Globus pallidus (tissue), 1 donor: ENCODE results near the gene LMBR1.
"Not testable (repeated sequence)": the region's sequence is repeated elsewhere in the genome, so short reads cannot be mapped to it uniquely, and the experiment has no call there.

Source experiments
- DNase-seq: peaks from one replicate; pipeline ENCODE4 v3.0.0-alpha.2; 2015; ENCODE audit warnings: low spot score

The LMBR1 gene

GRCh38 chr7:156754201-156754600, 138.8 kb downstream of the LMBR1 start:
- DNase-seq = no peak

GRCh38 chr7:156753630-156754029, 139.4 kb downstream of the LMBR1 start:
- no peak for DNase-seq

- DNase-seq = no peak
Observed at GRCh38 chr7:156753229-156753560, 139.8 kb downstream of the LMBR1 start.

- no peak for DNase-seq
Observed at GRCh38 chr7:156752367-156753228, 140.4 kb downstream of the LMBR1 start.

GRCh38 chr7:156751319-156751718, 141.7 kb downstream of the LMBR1 start:
- DNase-seq = no peak

GRCh38 chr7:156747718-156748117, 145.3 kb downstream of the LMBR1 start:
- no peak for DNase-seq

- DNase-seq = no peak
Observed at GRCh38 chr7:156746891-156747290, 146.1 kb downstream of the LMBR1 start.

GRCh38 chr7:156739596-156739995, 153.4 kb downstream of the LMBR1 start:
- no peak for DNase-seq

- no peak for DNase-seq
Observed at GRCh38 chr7:156735851-156736250, 157.1 kb downstream of the LMBR1 start.

- DNase-seq = no peak
Observed at GRCh38 chr7:156733638-156734037, 159.3 kb downstream of the LMBR1 start.

- DNase-seq = no peak
Observed at GRCh38 chr7:156732091-156732625, 160.8 kb downstream of the LMBR1 start.

GRCh38 chr7:156731651-156732050, 161.3 kb downstream of the LMBR1 start:
- no peak for DNase-seq

GRCh38 chr7:156725936-156726335, 167.0 kb downstream of the LMBR1 start:
- DNase-seq = no peak

GRCh38 chr7:156725073-156725472, 167.9 kb downstream of the LMBR1 start:
- DNase-seq = no peak

- DNase-seq = no peak
Observed at GRCh38 chr7:156722043-156722826, 170.7 kb downstream of the LMBR1 start.

GRCh38 chr7:156703773-156704482, 189.1 kb downstream of the LMBR1 start:
- no peak for DNase-seq

- DNase-seq = peak; percentile 1
Observed at GRCh38 chr7:156703209-156703608, 189.8 kb downstream of the LMBR1 start.

GRCh38 chr7:156702399-156702798, 190.6 kb downstream of the LMBR1 start:
- DNase-seq = no peak

- DNase-seq = not testable (repeated sequence)
Observed at GRCh38 chr7:156701787-156702186, 191.2 kb downstream of the LMBR1 start.

- DNase-seq = not testable (repeated sequence)
Observed at GRCh38 chr7:156698512-156698911, 194.5 kb downstream of the LMBR1 start.

- DNase-seq = not testable (repeated sequence)
Observed at GRCh38 chr7:156697283-156697682, 195.7 kb downstream of the LMBR1 start.

- no peak for DNase-seq
Observed at GRCh38 chr7:156693627-156694026, 199.4 kb downstream of the LMBR1 start.
